Endometrium (tissue), 2 donors: ENCODE results near the gene ANKMY1.

Experiments
- FAIRE-seq: peaks from 2 replicates; lab custom pipeline; 2012; peaks lifted over from hg19 to GRCh38; lab: Jason Lieb, UNC
- donor health status: control.
- donor health status: control.

Gene ANKMY1

GRCh38 chr2:240579771-240580614 lies 22.2 kb upstream of the ANKMY1 start:
- FAIRE-seq, result no peak

- FAIRE-seq, result no peak
Observed at GRCh38 chr2:240579071-240579762, 21.4 kb upstream of the ANKMY1 start.

- FAIRE-seq, result no peak
Observed at GRCh38 chr2:240578488-240578887, 20.7 kb upstream of the ANKMY1 start.

GRCh38 chr2:240578110-240578450 lies 20.3 kb upstream of the ANKMY1 start:
- no peak for FAIRE-seq

- FAIRE-seq, result no peak
Observed at GRCh38 chr2:240577281-240578109, 19.7 kb upstream of the ANKMY1 start.

- FAIRE-seq, result no peak
Observed at GRCh38 chr2:240576436-240577205, 18.8 kb upstream of the ANKMY1 start.

- FAIRE-seq, result no peak
Observed at GRCh38 chr2:240576036-240576435, 18.2 kb upstream of the ANKMY1 start.

GRCh38 chr2:240575101-240575965 lies 17.5 kb upstream of the ANKMY1 start:
- no peak for FAIRE-seq

- no peak for FAIRE-seq
Observed at GRCh38 chr2:240574386-240575100, 16.8 kb upstream of the ANKMY1 start.

GRCh38 chr2:240573516-240574385 lies 16.0 kb upstream of the ANKMY1 start:
- FAIRE-seq, result no peak

GRCh38 chr2:240573071-240573515 lies 15.3 kb upstream of the ANKMY1 start:
- FAIRE-seq, result no peak

- FAIRE-seq, result no peak
Observed at GRCh38 chr2:240572141-240573031, 14.6 kb upstream of the ANKMY1 start.

GRCh38 chr2:240571314-240571973 lies 13.7 kb upstream of the ANKMY1 start:
- FAIRE-seq, result no peak

GRCh38 chr2:240570531-240571313 lies 12.9 kb upstream of the ANKMY1 start:
- FAIRE-seq, result no peak

- FAIRE-seq, result no peak
Observed at GRCh38 chr2:240569998-240570530, 12.3 kb upstream of the ANKMY1 start.

GRCh38 chr2:240569523-240569997 lies 11.8 kb upstream of the ANKMY1 start:
- FAIRE-seq, result no peak
